Esophagus squamous epithelium (tissue), 5 donors: ENCODE results near the gene CNGB1. TPM values are rescaled to one million over a fixed set of nuclear protein-coding genes. Genes with fewer than 3 reads are reported as not detected.
A peak's percentile ranks its signal among the peaks of the same experiment; 100 is the strongest.

ENCODE experiments used
- DNase-seq: peaks from one replicate; lab custom pipeline; 2025; lab: John Stamatoyannopoulos, UW
- H3K27ac ChIP-seq, 4 donors: fragments of 200-600 bp; sonication (generic); one replicate each; pipeline ENCODE4 v1.5.1; 2016 to 2019; ENCODE audit warnings: mild to moderate bottlenecking in 1 of 4
- H3K27me3 ChIP-seq, 4 donors: fragments of 200-600 bp; sonication (generic); 1 replicate in 3 of 4; 2 replicates in 1 of 4; pipeline versions ENCODE4 v1.5.1 to v1.6.0; 2017 to 2021; ENCODE audit warnings: antibody characterized with exemption in 1 of 4
- H3K36me3 ChIP-seq, 3 donors: fragments of 200-600 bp; sonication (generic); one replicate each; pipeline ENCODE4 v1.5.1; 2016 to 2019
- H3K4me1 ChIP-seq, 3 donors: fragments of 200-600 bp; sonication (generic); one replicate each; pipeline ENCODE4 v1.5.1; 2017 to 2019
- H3K4me3 ChIP-seq, 4 donors: fragments of 200-600 bp; sonication (generic); 1 replicate in 3 of 4; 2 replicates in 1 of 4; pipeline ENCODE4 v1.5.1; 2016 to 2019; ENCODE audit warnings: mild to moderate bottlenecking in 2 of 4, moderate library complexity in 1 of 4
- H3K9me3 ChIP-seq, 3 donors: fragments of 200-600 bp; sonication (generic); one replicate each; pipeline ENCODE4 v1.5.1; 2016 to 2019
- CTCF ChIP-seq, 6 experiments: fragments of 450-650 bp in 4 of 6; fragments of 200-600 bp in 2 of 6; sonication (generic) in 2 of 6; IDR thresholded peaks; one replicate each; pipeline ENCODE4 v1.5.1; 2016 to 2019; ENCODE audit warnings: antibody characterized with exemption in 6 of 6, mild to moderate bottlenecking in 4 of 6, moderate library complexity in 4 of 6
- POLR2A ChIP-seq, 4 donors: fragments of 450-650 bp; IDR thresholded peaks; one replicate each; pipeline ENCODE4 v1.6.1; 2017; ENCODE audit warnings: antibody characterized with exemption in 4 of 4, mild to moderate bottlenecking in 4 of 4, moderate library complexity in 3 of 4
- WGBS, 2 donors: methylation state at CpG; one replicate each; pipeline ENCODE4 v1.1.5; 2018; 5-methylcytosine and 5-hydroxymethylcytosine counted together
- intact Hi-C: fragments of 100-400 bp; cut with DNase I; formaldehyde crosslinking; loops from one replicate; pipeline ENCODE4 v1.15.0; 2022
- total RNA-seq, 4 donors: library from RNA; depleted of rRNA; stranded (reverse); fragments of >200 nt; gene quantifications; one replicate each; pipeline ENCODE4 v1.1.0, GENCODE V29; 2016
- donor health status: DM: yes; HTN: yes; CAD: no.

The CNGB1 gene
- total RNA-seq, 4 donors from 2014 or later, result 0.04 TPM; not detected in 3

GRCh38 chr16:57999971-58000705, 29.2 kb upstream of the CNGB1 start, which contains the start of gene ZNF319:
TSS of gene ZNF319 (minus strand) at chr16:58000672. CDS start at chr16:57998265, 2,407 bp downstream.
- no peaks in the 10 kb centered on the region for H3K9me3 ChIP-seq
- no peak for DNase-seq
- peak within 1 kb of the TSS; percentile 90 to 96 (median 93) for H3K27ac ChIP-seq
- peaks cover 13 to 42% (median 20%) of the 10 kb centered on the region in 3 donors for H3K36me3 ChIP-seq
- H3K4me1 ChIP-seq, result peaks cover 14 to 52% (median 33%) of the 10 kb centered on the region in 3 donors
- peak within 1 kb of the TSS; percentile 65 to 91 (median 78) for H3K4me3 ChIP-seq
- no peak for TF ChIP-seq POLR2A (IDR thresholded peaks at IDR 0.05)
- no peak for TF ChIP-seq CTCF (IDR thresholded peaks at IDR 0.05)
- H3K27me3 ChIP-seq, result no peaks in the 10 kb centered on the region
- intact Hi-C loops, result loop anchor here (5.0 kb wide), 2 partner anchors 98 to 243 kb away; no protein-coding TSS in a partner anchor
- WGBS, 2 donors, result 0% methylated on average over 6 of the region's 95 CpGs; no CpG with 5 or more reads in 1 of the 2 donors

DNA sequence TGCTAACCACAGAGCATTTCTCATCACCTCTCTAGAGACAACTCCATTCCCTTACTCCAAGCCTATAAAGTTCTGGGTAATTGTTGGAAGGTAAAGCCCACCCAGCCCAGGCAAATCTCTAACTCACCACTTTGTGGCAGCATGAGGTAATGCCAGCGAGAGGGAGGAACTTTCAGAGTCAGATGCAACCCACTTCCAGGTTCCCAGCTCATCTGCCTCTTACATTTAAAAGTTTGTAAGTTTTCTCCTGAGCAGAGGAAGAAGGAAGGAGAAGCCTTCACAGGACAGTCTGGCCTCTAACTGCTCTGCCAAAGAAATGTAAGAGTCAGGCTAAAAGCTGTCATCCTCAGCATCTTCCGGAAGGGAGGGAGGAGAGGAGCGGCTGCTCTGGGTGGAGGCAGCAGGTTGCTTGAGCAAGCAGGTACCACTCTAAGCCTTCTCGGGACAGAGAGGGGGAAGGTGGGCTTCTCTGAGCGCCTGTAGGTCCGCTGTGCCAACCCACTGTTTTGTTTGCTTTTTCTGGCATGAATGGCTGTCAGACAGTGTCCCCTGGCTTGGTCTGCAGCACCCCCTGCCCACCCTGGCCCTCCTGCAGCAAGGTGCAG, 28.5 kb upstream of the CNGB1 start:
- H3K4me3 ChIP-seq, result peak overlapping the region; percentile 65 to 91 (median 78)
- TF ChIP-seq POLR2A (IDR thresholded peaks at IDR 0.05) (no peak), CTCF (IDR thresholded peaks at IDR 0.05) (no peak)
- H3K36me3 ChIP-seq, result peaks cover 13 to 43% (median 20%) of the 10 kb centered on the region in 3 donors
- DNase-seq, result no peak
- peaks cover 17 to 54% (median 28%) of the 10 kb centered on the region in 3 donors for H3K4me1 ChIP-seq
- H3K27ac ChIP-seq, result peak overlapping the region; percentile 90 to 96 (median 93)
- no peaks in the 10 kb centered on the region for H3K9me3 ChIP-seq
- intact Hi-C loops, result no loop called here
- 5 to 12% methylated on average over 5 to 6 of the region's 6 CpGs for WGBS, 2 donors
- no peaks in the 10 kb centered on the region for H3K27me3 ChIP-seq

GRCh38 chr16:57998992-57999365, 28.1 kb upstream of the CNGB1 start:
- Histone ChIP-seq H3K27me3 (no peaks in the 10 kb centered on the region), H3K27ac (peak overlapping the region in 3 of 4 donors; percentile 90 to 96 (median 94)), H3K4me1 (peaks cover 17 to 58% (median 28%) of the 10 kb centered on the region in 3 donors), H3K36me3 (peaks cover 13 to 47% (median 20%) of the 10 kb centered on the region in 3 donors), H3K4me3 (peak overlapping the region in 1 of 4 donors; percentile 91), H3K9me3 (no peaks in the 10 kb centered on the region)
- WGBS, 2 donors, result 29 to 67% methylated on average over 1 of the region's 3 CpGs
- intact Hi-C loops, result no loop called here
- TF ChIP-seq CTCF (IDR thresholded peaks at IDR 0.05), result no peak
- no peak for TF ChIP-seq POLR2A (IDR thresholded peaks at IDR 0.05)
- DNase-seq, result no peak

- Histone ChIP-seq H3K4me3 (peak overlapping the region in 1 of 4 donors; percentile 6), H3K4me1 (peaks cover 17 to 63% (median 31%) of the 10 kb centered on the region in 3 donors), H3K27ac (peak overlapping the region in 1 of 4 donors; percentile 40), H3K36me3 (peaks cover 13 to 52% (median 20%) of the 10 kb centered on the region in 3 donors), H3K27me3 (no peaks in the 10 kb centered on the region), H3K9me3 (no peaks in the 10 kb centered on the region)
- TF ChIP-seq POLR2A (IDR thresholded peaks at IDR 0.05) (no peak), CTCF (IDR thresholded peaks at IDR 0.05) (no peak)
- intact Hi-C loops, result no loop called here
- DNase-seq, result no peak
- WGBS, 2 donors, result 44 to 67% methylated on average over 1 to 3 of the region's 8 CpGs
Measured at GRCh38 chr16:57998486-57998885, 27.6 kb upstream of the CNGB1 start.
